Measurements from ENCODE around the gene KASH5. TPM values are rescaled to one million over a fixed set of nuclear protein-coding genes. Genes with fewer than 3 reads are reported as not detected.

Gene KASH5
- total and polyA plus RNA-seq, 2 of the 13 experiments (the other 11 are each of a cell fraction or from before 2014, with no cell fraction given) = not detected

GRCh38 chr19:49442771-49443365 lies 54.8 kb downstream of the KASH5 start (continued):
- TF ChIP-seq CSRNP2 (CRISPR knock-in tag; conservative IDR thresholded peaks at IDR 0.05; ENCODE audit: low read depth) (no peak), MIER2 (CRISPR knock-in tag; IDR thresholded peaks at IDR 0.05) (no peak), MLLT10 (CRISPR knock-in tag; IDR thresholded peaks at IDR 0.05) (no peak), XRCC5 (optimal IDR thresholded peaks at IDR 0.05; ENCODE audit: low read length) (no peak), PATZ1 (CRISPR knock-in tag; IDR thresholded peaks at IDR 0.05) (no peak), ZNF576 (CRISPR knock-in tag; IDR thresholded peaks at IDR 0.05) (no peak), TMF1 (CRISPR knock-in tag; IDR thresholded peaks at IDR 0.05; ENCODE audit: low read depth) (no peak), ZNF839 (CRISPR knock-in tag; IDR thresholded peaks at IDR 0.05; ENCODE audit: borderline replicate concordance) (no peak), CERS6 (CRISPR knock-in tag; IDR thresholded peaks at IDR 0.05) (no peak), SNRNP70 (IDR thresholded peaks at IDR 0.05; ENCODE audit: low read depth, low read length) (no peak), RERE (CRISPR knock-in tag; IDR thresholded peaks at IDR 0.05; ENCODE audit: low read depth) (no peak), ZNF12 (CRISPR knock-in tag; IDR thresholded peaks at IDR 0.05) (no peak), ZNF672 (CRISPR knock-in tag; IDR thresholded peaks at IDR 0.05) (no peak), DMTF1 (CRISPR knock-in tag; IDR thresholded peaks at IDR 0.05) (no peak), KDM5A (IDR thresholded peaks at IDR 0.05; ENCODE audit: borderline replicate concordance, low read length) (no peak), MAZ (IDR thresholded peaks at IDR 0.05; ENCODE audit: borderline replicate concordance, low read depth, low read length) (peak; percentile 36; the same call in 1 of the 2 replicates), MAZ (CRISPR knock-in tag; IDR thresholded peaks at IDR 0.05; ENCODE audit: low read depth) (no peak)

Measured in HepG2 (cell line).